SK-N-SH treated with all-trans-retinoic acid at 6 μM for 48 hours (cell line): Measurements from ENCODE around the gene PKDREJ.

ENCODE experiments used
- ATAC-seq: fragments of 200-7000 bp; cut with Tn5 transposase; 3 replicates; pipeline ENCODE4 v1.9.1; 2020; ENCODE audit warnings: mild to moderate bottlenecking, moderate library complexity
- ARNTL ChIP-seq: fragments of 450-650 bp; formaldehyde crosslinking; IDR thresholded peaks from 2 replicates; pipeline ENCODE4 v1.5.0; 2020; ENCODE audit warnings: low read depth, mild to moderate bottlenecking, moderate library complexity, borderline replicate concordance
- BACH2 ChIP-seq: fragments of 250-450 bp; sonication (Bioruptor Pico); IDR thresholded peaks from 2 replicates; pipeline ENCODE4 v1.9.0; 2021; ENCODE audit warnings: mild to moderate bottlenecking, borderline replicate concordance
- CSDC2 ChIP-seq: fragments of 250-450 bp; sonication (Bioruptor Pico); IDR thresholded peaks from 2 replicates; pipeline ENCODE4 v1.5.0; 2020; ENCODE audit warnings: mild to moderate bottlenecking, moderate library complexity
- ESRRG ChIP-seq: fragments of 250-450 bp; sonication (Bioruptor Pico); IDR thresholded peaks from 2 replicates; pipeline ENCODE4 v1.6.1; 2021; ENCODE audit warnings: mild to moderate bottlenecking
- GLIS3 ChIP-seq: fragments of 250-450 bp; sonication (Bioruptor Pico); IDR thresholded peaks from 2 replicates; pipeline ENCODE4 v1.5.0; 2020; ENCODE audit warnings: mild to moderate bottlenecking, moderate library complexity
- ISL1 ChIP-seq: fragments of 250-450 bp; sonication (Bioruptor Pico); IDR thresholded peaks from 2 replicates; pipeline ENCODE4 v2.1.2; 2022; ENCODE audit warnings: mild to moderate bottlenecking, moderate library complexity
- OSR1 ChIP-seq: fragments of 250-450 bp; sonication (Bioruptor Pico); IDR thresholded peaks from 2 replicates; pipeline ENCODE4 v1.8.0; 2022; ENCODE audit warnings: moderate library complexity, mild to moderate bottlenecking, inconsistent platforms
- PPARA ChIP-seq: fragments of 250-450 bp; sonication (Bioruptor Pico); IDR thresholded peaks from 2 replicates; pipeline ENCODE4 v1.5.0; 2020; ENCODE audit warnings: mild to moderate bottlenecking, borderline replicate concordance
- RARB ChIP-seq: fragments of 250-450 bp; sonication (Bioruptor Pico); IDR thresholded peaks from 2 replicates; pipeline ENCODE4 v1.8.0; 2021; ENCODE audit warnings: mild to moderate bottlenecking, moderate library complexity
- SNAI2 ChIP-seq: fragments of 250-450 bp; sonication (Bioruptor Pico); IDR thresholded peaks from 2 replicates; pipeline ENCODE4 v1.5.0; 2020; ENCODE audit warnings: mild to moderate bottlenecking, moderate library complexity
- TCF4 ChIP-seq: fragments of 250-450 bp; sonication (Bioruptor Pico); IDR thresholded peaks from 2 replicates; pipeline ENCODE4 v1.8.0; 2021; ENCODE audit warnings: mild to moderate bottlenecking, moderate library complexity, borderline replicate concordance
- TOX ChIP-seq: fragments of 250-450 bp; sonication (Bioruptor Pico); IDR thresholded peaks from 2 replicates; pipeline ENCODE4 v1.8.0; 2021; ENCODE audit warnings: mild to moderate bottlenecking, moderate library complexity, borderline replicate concordance
- ZFP30 ChIP-seq: fragments of 450-650 bp; formaldehyde crosslinking; IDR thresholded peaks from 2 replicates; pipeline ENCODE4 v1.5.0; 2022; ENCODE audit warnings: mild to moderate bottlenecking, moderate library complexity
- ZNF565 ChIP-seq: fragments of 450-650 bp; formaldehyde crosslinking; conservative IDR thresholded peaks from 2 replicates; pipeline ENCODE4 v1.5.0; 2020; ENCODE audit warnings: low read depth, mild to moderate bottlenecking, moderate library complexity
- ZNF70 ChIP-seq: fragments of 450-650 bp; formaldehyde crosslinking; IDR thresholded peaks from 2 replicates; pipeline ENCODE4 v1.5.0; 2020; ENCODE audit warnings: mild to moderate bottlenecking, moderate library complexity
- ZNF8 ChIP-seq: fragments of 450-650 bp; formaldehyde crosslinking; IDR thresholded peaks from 2 replicates; pipeline ENCODE4 v1.5.0; 2020; ENCODE audit warnings: mild to moderate bottlenecking, moderate library complexity
- TF ChIP-seq, protein P1 (sequence below): fragments of 250-450 bp; sonication (Bioruptor Pico); IDR thresholded peaks from 2 replicates; pipeline ENCODE4 v1.5.1; 2020; ENCODE audit warnings: low read depth, mild to moderate bottlenecking, moderate library complexity
- TF ChIP-seq, protein P2 (sequence below): fragments of 250-450 bp; sonication (Bioruptor Pico); IDR thresholded peaks from 2 replicates; pipeline ENCODE4 v1.5.0; 2020; ENCODE audit warnings: mild to moderate bottlenecking, moderate library complexity
- TF ChIP-seq, protein P3 (sequence below): fragments of 250-450 bp; sonication (Bioruptor Pico); IDR thresholded peaks from 2 replicates; pipeline ENCODE4 v1.5.1; 2021; ENCODE audit warnings: mild to moderate bottlenecking, moderate library complexity
- TF ChIP-seq, protein P4 (sequence below): fragments of 250-450 bp; sonication (Bioruptor Pico); IDR thresholded peaks from 2 replicates; pipeline ENCODE4 v1.8.0; 2020; ENCODE audit warnings: mild to moderate bottlenecking, moderate library complexity, borderline replicate concordance
- TF ChIP-seq, protein P5 (sequence below): fragments of 250-450 bp; sonication (Bioruptor Pico); IDR thresholded peaks from 2 replicates; pipeline ENCODE4 v1.8.0; 2021; ENCODE audit warnings: low read depth, mild to moderate bottlenecking, moderate library complexity, borderline replicate concordance

Gene PKDREJ

DNA sequence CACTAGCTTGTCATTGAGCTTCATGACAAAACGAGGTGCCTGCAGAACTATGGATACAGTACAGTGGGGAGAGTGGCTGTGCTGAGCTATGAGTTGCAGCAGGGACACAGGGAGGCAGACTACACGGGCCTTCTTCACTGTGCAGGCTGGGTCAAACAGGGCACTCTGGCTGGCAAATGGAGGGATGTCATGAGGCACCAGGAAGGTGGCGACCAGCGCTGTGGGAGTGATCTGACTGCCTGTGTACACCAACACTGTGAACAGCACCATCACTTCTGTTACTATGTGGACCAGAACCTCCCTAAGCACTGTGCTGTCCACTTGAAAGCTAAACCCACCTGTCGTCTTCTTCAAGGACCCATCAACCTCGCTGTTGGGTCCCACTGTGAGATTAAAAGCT is 3.1 kb downstream of the PKDREJ start (continued):
- TF ChIP-seq, protein P1, sequence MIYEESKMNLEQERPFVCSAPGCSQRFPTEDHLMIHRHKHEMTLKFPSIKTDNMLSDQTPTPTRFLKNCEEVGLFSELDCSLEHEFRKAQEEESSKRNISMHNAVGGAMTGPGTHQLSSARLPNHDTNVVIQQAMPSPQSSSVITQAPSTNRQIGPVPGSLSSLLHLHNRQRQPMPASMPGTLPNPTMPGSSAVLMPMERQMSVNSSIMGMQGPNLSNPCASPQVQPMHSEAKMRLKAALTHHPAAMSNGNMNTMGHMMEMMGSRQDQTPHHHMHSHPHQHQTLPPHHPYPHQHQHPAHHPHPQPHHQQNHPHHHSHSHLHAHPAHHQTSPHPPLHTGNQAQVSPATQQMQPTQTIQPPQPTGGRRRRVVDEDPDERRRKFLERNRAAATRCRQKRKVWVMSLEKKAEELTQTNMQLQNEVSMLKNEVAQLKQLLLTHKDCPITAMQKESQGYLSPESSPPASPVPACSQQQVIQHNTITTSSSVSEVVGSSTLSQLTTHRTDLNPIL (CRISPR knock-in tag): no peak
- no peak for TF ChIP-seq ZFP30 (CRISPR knock-in tag)
- no peak for TF ChIP-seq OSR1 (CRISPR knock-in tag)
- no peak for TF ChIP-seq RARB (CRISPR knock-in tag)
- no peak for TF ChIP-seq ZNF565 (CRISPR knock-in tag)

DNA sequence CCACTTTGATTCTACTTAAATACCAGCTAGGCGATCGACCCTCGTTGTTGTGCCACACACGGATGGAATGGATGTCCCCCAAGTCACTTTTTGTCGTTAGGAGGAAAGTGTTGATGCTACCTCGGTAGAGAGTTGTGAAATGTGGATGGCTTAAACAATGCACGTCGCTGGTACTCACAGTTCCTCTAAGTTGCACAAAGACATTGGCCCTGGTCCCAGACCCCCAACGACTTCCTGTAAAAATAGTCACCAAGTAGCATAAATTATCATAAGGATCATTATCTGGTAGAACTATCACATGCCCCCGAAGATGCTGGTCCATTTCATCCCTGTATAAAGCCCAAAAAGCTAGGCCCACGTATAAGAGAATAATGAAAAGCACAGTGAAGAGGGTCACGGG is 3.8 kb downstream of the PKDREJ start:
- no peak for ATAC-seq
- TF ChIP-seq, protein P2, sequence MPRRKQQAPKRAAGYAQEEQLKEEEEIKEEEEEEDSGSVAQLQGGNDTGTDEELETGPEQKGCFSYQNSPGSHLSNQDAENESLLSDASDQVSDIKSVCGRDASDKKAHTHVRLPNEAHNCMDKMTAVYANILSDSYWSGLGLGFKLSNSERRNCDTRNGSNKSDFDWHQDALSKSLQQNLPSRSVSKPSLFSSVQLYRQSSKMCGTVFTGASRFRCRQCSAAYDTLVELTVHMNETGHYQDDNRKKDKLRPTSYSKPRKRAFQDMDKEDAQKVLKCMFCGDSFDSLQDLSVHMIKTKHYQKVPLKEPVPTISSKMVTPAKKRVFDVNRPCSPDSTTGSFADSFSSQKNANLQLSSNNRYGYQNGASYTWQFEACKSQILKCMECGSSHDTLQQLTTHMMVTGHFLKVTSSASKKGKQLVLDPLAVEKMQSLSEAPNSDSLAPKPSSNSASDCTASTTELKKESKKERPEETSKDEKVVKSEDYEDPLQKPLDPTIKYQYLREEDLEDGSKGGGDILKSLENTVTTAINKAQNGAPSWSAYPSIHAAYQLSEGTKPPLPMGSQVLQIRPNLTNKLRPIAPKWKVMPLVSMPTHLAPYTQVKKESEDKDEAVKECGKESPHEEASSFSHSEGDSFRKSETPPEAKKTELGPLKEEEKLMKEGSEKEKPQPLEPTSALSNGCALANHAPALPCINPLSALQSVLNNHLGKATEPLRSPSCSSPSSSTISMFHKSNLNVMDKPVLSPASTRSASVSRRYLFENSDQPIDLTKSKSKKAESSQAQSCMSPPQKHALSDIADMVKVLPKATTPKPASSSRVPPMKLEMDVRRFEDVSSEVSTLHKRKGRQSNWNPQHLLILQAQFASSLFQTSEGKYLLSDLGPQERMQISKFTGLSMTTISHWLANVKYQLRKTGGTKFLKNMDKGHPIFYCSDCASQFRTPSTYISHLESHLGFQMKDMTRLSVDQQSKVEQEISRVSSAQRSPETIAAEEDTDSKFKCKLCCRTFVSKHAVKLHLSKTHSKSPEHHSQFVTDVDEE: no peak
- TF ChIP-seq ISL1 (no peak), RARB (CRISPR knock-in tag) (no peak), CSDC2 (CRISPR knock-in tag) (no peak), PPARA (no peak), GLIS3 (no peak), ZFP30 (CRISPR knock-in tag) (no peak), BACH2 (CRISPR knock-in tag) (no peak), ZNF70 (no peak), TOX (CRISPR knock-in tag) (no peak), TCF4 (CRISPR knock-in tag) (no peak), ESRRG (CRISPR knock-in tag) (no peak), SNAI2 (CRISPR knock-in tag) (no peak), OSR1 (CRISPR knock-in tag) (no peak), ZNF8 (CRISPR knock-in tag) (no peak)
- TF ChIP-seq, protein P3, sequence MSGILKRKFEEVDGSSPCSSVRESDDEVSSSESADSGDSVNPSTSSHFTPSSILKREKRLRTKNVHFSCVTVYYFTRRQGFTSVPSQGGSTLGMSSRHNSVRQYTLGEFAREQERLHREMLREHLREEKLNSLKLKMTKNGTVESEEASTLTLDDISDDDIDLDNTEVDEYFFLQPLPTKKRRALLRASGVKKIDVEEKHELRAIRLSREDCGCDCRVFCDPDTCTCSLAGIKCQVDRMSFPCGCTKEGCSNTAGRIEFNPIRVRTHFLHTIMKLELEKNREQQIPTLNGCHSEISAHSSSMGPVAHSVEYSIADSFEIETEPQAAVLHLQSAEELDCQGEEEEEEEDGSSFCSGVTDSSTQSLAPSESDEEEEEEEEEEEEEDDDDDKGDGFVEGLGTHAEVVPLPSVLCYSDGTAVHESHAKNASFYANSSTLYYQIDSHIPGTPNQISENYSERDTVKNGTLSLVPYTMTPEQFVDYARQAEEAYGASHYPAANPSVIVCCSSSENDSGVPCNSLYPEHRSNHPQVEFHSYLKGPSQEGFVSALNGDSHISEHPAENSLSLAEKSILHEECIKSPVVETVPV (CRISPR knock-in tag): no peak
- TF ChIP-seq, protein P4, sequence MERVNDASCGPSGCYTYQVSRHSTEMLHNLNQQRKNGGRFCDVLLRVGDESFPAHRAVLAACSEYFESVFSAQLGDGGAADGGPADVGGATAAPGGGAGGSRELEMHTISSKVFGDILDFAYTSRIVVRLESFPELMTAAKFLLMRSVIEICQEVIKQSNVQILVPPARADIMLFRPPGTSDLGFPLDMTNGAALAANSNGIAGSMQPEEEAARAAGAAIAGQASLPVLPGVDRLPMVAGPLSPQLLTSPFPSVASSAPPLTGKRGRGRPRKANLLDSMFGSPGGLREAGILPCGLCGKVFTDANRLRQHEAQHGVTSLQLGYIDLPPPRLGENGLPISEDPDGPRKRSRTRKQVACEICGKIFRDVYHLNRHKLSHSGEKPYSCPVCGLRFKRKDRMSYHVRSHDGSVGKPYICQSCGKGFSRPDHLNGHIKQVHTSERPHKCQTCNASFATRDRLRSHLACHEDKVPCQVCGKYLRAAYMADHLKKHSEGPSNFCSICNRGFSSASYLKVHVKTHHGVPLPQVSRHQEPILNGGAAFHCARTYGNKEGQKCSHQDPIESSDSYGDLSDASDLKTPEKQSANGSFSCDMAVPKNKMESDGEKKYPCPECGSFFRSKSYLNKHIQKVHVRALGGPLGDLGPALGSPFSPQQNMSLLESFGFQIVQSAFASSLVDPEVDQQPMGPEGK (CRISPR knock-in tag): no peak
- TF ChIP-seq, protein P1 (CRISPR knock-in tag): no peak
- TF ChIP-seq, protein P5, sequence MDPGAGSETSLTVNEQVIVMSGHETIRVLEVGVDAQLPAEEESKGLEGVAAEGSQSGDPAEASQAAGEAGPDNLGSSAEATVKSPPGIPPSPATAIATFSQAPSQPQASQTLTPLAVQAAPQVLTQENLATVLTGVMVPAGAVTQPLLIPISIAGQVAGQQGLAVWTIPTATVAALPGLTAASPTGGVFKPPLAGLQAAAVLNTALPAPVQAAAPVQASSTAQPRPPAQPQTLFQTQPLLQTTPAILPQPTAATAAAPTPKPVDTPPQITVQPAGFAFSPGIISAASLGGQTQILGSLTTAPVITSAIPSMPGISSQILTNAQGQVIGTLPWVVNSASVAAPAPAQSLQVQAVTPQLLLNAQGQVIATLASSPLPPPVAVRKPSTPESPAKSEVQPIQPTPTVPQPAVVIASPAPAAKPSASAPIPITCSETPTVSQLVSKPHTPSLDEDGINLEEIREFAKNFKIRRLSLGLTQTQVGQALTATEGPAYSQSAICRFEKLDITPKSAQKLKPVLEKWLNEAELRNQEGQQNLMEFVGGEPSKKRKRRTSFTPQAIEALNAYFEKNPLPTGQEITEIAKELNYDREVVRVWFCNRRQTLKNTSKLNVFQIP (CRISPR knock-in tag): no peak

DNA sequence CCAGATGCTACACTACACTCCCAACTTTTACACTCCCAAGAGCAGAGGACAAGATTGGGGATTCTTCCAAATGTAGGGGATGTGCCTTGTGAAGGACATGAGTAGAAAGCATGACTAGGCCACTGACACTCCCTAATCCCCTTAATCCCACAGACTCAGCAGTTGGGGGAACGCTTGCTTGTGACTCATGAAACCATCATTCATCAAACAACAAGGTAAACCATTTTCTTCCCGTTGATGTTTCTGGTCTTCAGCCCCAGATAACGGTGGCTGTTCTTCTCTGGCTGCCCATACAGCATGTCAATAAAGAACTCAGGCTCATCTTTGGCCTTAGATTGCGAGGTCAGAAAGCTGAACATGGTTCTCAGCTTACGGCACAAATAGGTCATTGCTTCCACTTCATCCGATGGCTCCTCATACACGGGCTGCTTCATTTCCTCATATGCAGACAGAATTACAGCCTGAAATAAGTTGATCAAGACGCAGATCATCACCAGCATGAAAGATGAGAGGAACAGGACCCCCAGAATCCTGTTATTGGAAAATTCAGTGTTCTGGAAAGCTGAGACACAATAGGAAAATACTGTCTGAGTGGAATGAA is 6.7 kb downstream of the PKDREJ start:
- ATAC-seq: no peak
- TF ChIP-seq, protein P5 (CRISPR knock-in tag): no peak
- TF ChIP-seq BACH2 (CRISPR knock-in tag) (no peak), GLIS3 (no peak), ARNTL (CRISPR knock-in tag) (no peak), SNAI2 (CRISPR knock-in tag) (no peak), ISL1 (no peak), ZNF8 (CRISPR knock-in tag) (no peak), ZNF565 (CRISPR knock-in tag) (no peak), ZNF70 (no peak)
- TF ChIP-seq, protein P3 (CRISPR knock-in tag): no peak
- TF ChIP-seq, protein P1 (CRISPR knock-in tag): no peak
